Panc1 (cell line): ENCODE measurements around the gene AFF3.

Source experiments
- CTCF ChIP-seq: fragments of 450-650 bp; IDR thresholded peaks from 2 replicates; pipeline ENCODE4 v1.5.1; 2017; ENCODE audit warnings: mild to moderate bottlenecking
- POLR2AphosphoS5 ChIP-seq: IDR thresholded peaks from 2 replicates; pipeline ENCODE4 v1.6.1; 2012; ENCODE audit warnings: mild to moderate bottlenecking, low read depth, low read length, moderate library complexity
- SIN3A ChIP-seq: IDR thresholded peaks from 2 replicates; pipeline ENCODE4 v1.6.1; 2012; ENCODE audit warnings: low read depth, mild to moderate bottlenecking, low read length, moderate library complexity, borderline replicate concordance; ENCODE audit not compliant: insufficient read depth

- TF ChIP-seq CTCF, result no peak
- TF ChIP-seq POLR2AphosphoS5, result no peak
- TF ChIP-seq SIN3A, result no peak
Measured at GRCh38 chr2:99509387-99509786, 633.0 kb downstream of the AFF3 start.
